ENCODE results near the gene TTC34.

DNA sequence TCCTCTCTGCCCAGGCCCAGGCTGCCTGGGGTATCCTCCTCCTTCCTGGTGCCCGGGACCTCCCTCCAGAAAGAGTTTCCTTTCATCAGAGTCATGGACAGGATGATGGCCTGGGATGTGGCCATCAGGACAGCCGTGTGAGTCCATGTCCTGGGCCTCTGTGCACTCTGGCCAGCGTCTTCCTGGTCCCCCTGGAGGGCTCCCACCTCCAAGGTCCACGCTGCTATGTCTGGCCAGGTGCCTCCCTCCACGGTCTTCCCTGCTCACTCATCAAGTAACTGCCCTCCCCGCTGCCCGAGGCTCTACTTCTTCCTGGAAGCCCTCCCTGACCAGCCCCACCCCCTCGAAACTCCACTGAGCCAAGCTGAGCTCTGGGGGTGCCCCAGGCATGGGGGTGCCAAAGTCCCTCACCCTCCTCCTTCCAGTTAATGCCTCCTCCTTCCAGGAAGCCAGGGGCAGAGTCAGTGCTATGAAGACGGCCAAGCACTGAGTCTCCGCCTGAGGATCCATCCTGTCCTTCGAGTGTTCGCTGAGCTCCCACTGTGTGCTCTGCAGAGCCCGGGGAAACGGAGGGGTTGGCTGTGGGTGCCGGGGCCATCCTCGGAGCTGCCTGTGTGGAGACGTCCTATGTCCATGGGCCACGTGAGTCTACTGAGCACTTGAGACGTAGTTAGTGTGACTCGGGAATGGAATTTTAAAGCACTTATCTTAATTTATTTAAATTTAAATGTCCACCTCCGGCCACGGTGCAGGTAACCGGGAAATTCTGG, 28.5 kb upstream of the TTC34 start:
- TF ChIP-seq, protein P1, sequence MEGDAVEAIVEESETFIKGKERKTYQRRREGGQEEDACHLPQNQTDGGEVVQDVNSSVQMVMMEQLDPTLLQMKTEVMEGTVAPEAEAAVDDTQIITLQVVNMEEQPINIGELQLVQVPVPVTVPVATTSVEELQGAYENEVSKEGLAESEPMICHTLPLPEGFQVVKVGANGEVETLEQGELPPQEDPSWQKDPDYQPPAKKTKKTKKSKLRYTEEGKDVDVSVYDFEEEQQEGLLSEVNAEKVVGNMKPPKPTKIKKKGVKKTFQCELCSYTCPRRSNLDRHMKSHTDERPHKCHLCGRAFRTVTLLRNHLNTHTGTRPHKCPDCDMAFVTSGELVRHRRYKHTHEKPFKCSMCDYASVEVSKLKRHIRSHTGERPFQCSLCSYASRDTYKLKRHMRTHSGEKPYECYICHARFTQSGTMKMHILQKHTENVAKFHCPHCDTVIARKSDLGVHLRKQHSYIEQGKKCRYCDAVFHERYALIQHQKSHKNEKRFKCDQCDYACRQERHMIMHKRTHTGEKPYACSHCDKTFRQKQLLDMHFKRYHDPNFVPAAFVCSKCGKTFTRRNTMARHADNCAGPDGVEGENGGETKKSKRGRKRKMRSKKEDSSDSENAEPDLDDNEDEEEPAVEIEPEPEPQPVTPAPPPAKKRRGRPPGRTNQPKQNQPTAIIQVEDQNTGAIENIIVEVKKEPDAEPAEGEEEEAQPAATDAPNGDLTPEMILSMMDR (IDR thresholded peaks at IDR 0.05 in 2 of 3, conservative IDR thresholded peaks at IDR 0.05 in 1 of 3; ENCODE audit: borderline replicate concordance in 1 of 3, insufficient read depth in 1 of 3, low read depth in 2 of 3, low read length in 2 of 3): no peak
- TF ChIP-seq, protein P2, sequence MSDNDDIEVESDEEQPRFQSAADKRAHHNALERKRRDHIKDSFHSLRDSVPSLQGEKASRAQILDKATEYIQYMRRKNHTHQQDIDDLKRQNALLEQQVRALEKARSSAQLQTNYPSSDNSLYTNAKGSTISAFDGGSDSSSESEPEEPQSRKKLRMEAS (IDR thresholded peaks at IDR 0.05): no peak
- TF ChIP-seq POLR2AphosphoS5 (IDR thresholded peaks at IDR 0.05; ENCODE audit: low read depth, low read length) (no peak), RAD21 (IDR thresholded peaks at IDR 0.05; ENCODE audit: low read depth) (no peak), POLR2A (IDR thresholded peaks at IDR 0.05; ENCODE audit: borderline replicate concordance, extremely low read depth, insufficient read depth, insufficient read length) (no peak), EZH2 (IDR thresholded peaks at IDR 0.05) (no peak)
- TF ChIP-seq, protein P3, sequence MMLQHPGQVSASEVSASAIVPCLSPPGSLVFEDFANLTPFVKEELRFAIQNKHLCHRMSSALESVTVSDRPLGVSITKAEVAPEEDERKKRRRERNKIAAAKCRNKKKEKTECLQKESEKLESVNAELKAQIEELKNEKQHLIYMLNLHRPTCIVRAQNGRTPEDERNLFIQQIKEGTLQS (IDR thresholded peaks at IDR 0.05): no peak
